ENCODE measurements around the gene NIT2. TPM values are rescaled to one million over a fixed set of nuclear protein-coding genes. Genes with fewer than 3 reads are reported as not detected.

NIT2 gene, protein sequence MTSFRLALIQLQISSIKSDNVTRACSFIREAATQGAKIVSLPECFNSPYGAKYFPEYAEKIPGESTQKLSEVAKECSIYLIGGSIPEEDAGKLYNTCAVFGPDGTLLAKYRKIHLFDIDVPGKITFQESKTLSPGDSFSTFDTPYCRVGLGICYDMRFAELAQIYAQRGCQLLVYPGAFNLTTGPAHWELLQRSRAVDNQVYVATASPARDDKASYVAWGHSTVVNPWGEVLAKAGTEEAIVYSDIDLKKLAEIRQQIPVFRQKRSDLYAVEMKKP
- total RNA-seq = 11.0 TPM

DNA sequence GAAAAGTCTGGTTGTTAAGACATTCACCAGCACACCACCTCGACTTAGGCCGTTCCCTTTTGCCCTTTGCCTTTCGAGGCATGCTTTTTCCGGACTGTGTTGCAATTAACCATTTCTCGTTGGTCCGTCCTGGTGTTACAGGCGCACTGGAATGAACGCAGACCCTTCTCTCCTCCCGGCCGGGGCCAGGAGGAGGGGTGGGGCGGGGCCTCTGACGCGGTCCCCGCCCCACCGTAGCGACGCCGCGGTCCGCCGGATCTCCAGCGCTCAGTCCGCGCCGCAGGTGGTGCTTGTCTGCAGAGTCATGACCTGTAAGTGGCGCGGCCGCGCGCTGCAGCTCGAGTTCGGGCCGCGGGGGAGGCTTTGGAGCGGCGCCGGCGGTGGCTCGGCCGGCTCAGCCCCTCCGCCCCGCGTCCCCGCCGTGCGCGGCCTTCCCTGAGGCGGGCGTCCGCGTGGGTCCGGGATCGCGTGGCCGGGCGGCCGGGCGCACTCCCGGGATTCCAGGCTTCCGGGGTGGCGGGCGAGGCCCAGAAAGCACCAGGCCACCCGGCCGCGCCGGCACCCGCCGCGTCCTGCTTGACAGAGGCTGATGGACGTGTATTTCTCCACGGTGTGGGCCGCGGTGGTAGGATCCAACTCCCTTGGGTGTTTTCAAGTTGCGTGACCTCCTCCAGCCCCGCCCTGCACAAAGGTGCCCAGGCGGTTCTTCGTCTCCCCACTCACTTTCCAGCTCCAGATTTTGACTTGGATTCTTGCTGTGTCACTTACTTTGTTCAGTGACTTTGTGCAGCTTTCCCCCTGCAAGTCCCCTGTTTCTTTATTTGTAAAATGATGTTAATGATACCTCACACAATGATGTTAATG, at the start of gene NIT2:
Gene NIT2 (plus strand): TSS at position 270 of the 864 bp plus-strand sequence. CDS start 35 bp downstream, at position 305.
- Histone ChIP-seq H3K9me3 (ENCODE audit: control insufficient read depth in 3 of 3, low read length in 3 of 3) (no peaks in the 10 kb centered on the region), H3K36me3 (ENCODE audit: control insufficient read depth in 3 of 3, insufficient read depth in 3 of 3, low read length in 3 of 3) (peaks cover under 1 to 8% (median 3%) of the 10 kb centered on the region in 3 donors), H3K4me1 (ENCODE audit: control insufficient read depth in 3 of 3, insufficient read depth in 3 of 3, low read length in 3 of 3) (peaks cover 5 to 13% (median 7%) of the 10 kb centered on the region in 3 donors), H3K27ac (ENCODE audit: low read depth, low read length) (peak within 1 kb of the TSS; percentile 81), H3K27me3 (ENCODE audit: control insufficient read depth in 3 of 3, insufficient read depth in 3 of 3, low read length in 3 of 3) (no peaks in the 10 kb centered on the region), H3K4me3 (ENCODE audit: low read length in 3 of 3) (peak within 1 kb of the TSS; percentile 84 to 89 (median 89)), H3K9ac (ENCODE audit: low read depth in 1 of 3, low read length in 3 of 3) (peak within 1 kb of the TSS; percentile 78 to 94 (median 87))

DNA sequence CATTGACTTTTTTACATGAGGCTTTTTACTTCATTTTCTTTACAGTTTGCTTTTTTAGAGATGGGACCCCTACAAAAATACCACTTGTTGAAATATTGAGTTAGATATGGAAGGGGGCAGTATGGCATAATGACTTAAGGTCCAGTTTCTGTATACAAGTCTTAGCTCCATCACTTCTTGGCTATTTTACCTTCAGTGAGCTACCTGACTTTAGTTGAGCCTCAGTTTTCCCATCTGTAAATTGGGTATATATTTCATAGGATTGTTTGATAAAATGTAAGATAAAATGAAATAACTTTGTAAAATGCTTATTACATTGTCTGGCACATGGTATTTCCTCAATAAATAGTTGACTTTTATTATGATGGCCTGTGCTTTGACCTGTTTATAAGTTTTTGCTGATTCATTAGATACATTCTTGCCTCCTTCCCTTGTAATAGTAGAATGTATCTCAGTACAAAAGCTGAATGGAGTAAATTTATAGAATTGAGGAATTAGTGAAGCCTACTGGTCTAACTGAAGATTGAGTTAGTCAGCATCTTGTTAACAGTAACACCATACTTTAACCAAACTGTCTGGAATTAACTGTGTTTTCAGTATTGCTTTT, 46.2 kb upstream of the NIT2 start:
- no peak overlapping the region for H3K4me3 ChIP-seq (ENCODE audit: low read length in 3 of 3)
- no peak overlapping the region for H3K27ac ChIP-seq (ENCODE audit: low read depth, low read length)
- no peaks in the 10 kb centered on the region for H3K27me3 ChIP-seq (ENCODE audit: control insufficient read depth in 3 of 3, insufficient read depth in 3 of 3, low read length in 3 of 3)
- H3K36me3 ChIP-seq (ENCODE audit: control insufficient read depth in 3 of 3, insufficient read depth in 3 of 3, low read length in 3 of 3) = peaks cover 7 to 45% (median 34%) of the 10 kb centered on the region in 3 donors
- no peaks in the 10 kb centered on the region for H3K9me3 ChIP-seq (ENCODE audit: control insufficient read depth in 3 of 3, low read length in 3 of 3)
- no peak overlapping the region for H3K9ac ChIP-seq (ENCODE audit: low read depth in 1 of 3, low read length in 3 of 3)
- H3K4me1 ChIP-seq (ENCODE audit: control insufficient read depth in 3 of 3, insufficient read depth in 3 of 3, low read length in 3 of 3) = no peaks in the 10 kb centered on the region

GRCh38 chr3:100289339-100289738, 45.2 kb upstream of the NIT2 start:
- peaks cover 7 to 44% (median 31%) of the 10 kb centered on the region in 3 donors for H3K36me3 ChIP-seq (ENCODE audit: control insufficient read depth in 3 of 3, insufficient read depth in 3 of 3, low read length in 3 of 3)
- H3K9me3 ChIP-seq (ENCODE audit: control insufficient read depth in 3 of 3, low read length in 3 of 3) = no peaks in the 10 kb centered on the region
- no peak overlapping the region for H3K9ac ChIP-seq (ENCODE audit: low read depth in 1 of 3, low read length in 3 of 3)
- H3K4me3 ChIP-seq (ENCODE audit: low read length in 3 of 3) = no peak overlapping the region
- no peaks in the 10 kb centered on the region for H3K4me1 ChIP-seq (ENCODE audit: control insufficient read depth in 3 of 3, insufficient read depth in 3 of 3, low read length in 3 of 3)
- H3K27me3 ChIP-seq (ENCODE audit: control insufficient read depth in 3 of 3, insufficient read depth in 3 of 3, low read length in 3 of 3) = no peaks in the 10 kb centered on the region
- H3K27ac ChIP-seq (ENCODE audit: low read depth, low read length) = no peak overlapping the region

- Histone ChIP-seq H3K9ac (ENCODE audit: low read depth in 1 of 3, low read length in 3 of 3) (no peak overlapping the region), H3K4me3 (ENCODE audit: low read length in 3 of 3) (no peak overlapping the region), H3K9me3 (ENCODE audit: control insufficient read depth in 3 of 3, low read length in 3 of 3) (no peaks in the 10 kb centered on the region), H3K4me1 (ENCODE audit: control insufficient read depth in 3 of 3, insufficient read depth in 3 of 3, low read length in 3 of 3) (no peaks in the 10 kb centered on the region), H3K36me3 (ENCODE audit: control insufficient read depth in 3 of 3, insufficient read depth in 3 of 3, low read length in 3 of 3) (peaks cover 14 to 52% (median 50%) of the 10 kb centered on the region in 3 donors), H3K27ac (ENCODE audit: low read depth, low read length) (no peak overlapping the region), H3K27me3 (ENCODE audit: control insufficient read depth in 3 of 3, insufficient read depth in 3 of 3, low read length in 3 of 3) (no peaks in the 10 kb centered on the region)
Observed at GRCh38 chr3:100295089-100295488, 39.5 kb upstream of the NIT2 start.

GRCh38 chr3:100297784-100298183, 36.8 kb upstream of the NIT2 start:
- no peak overlapping the region for H3K4me3 ChIP-seq (ENCODE audit: low read length in 3 of 3)
- peaks cover 0 to 2% (median 0%) of the 10 kb centered on the region in 3 donors for H3K4me1 ChIP-seq (ENCODE audit: control insufficient read depth in 3 of 3, insufficient read depth in 3 of 3, low read length in 3 of 3)
- no peaks in the 10 kb centered on the region for H3K27me3 ChIP-seq (ENCODE audit: control insufficient read depth in 3 of 3, insufficient read depth in 3 of 3, low read length in 3 of 3)
- H3K9ac ChIP-seq (ENCODE audit: low read depth in 1 of 3, low read length in 3 of 3) = no peak overlapping the region
- peaks cover 9 to 48% (median 46%) of the 10 kb centered on the region in 3 donors for H3K36me3 ChIP-seq (ENCODE audit: control insufficient read depth in 3 of 3, insufficient read depth in 3 of 3, low read length in 3 of 3)
- no peaks in the 10 kb centered on the region for H3K9me3 ChIP-seq (ENCODE audit: control insufficient read depth in 3 of 3, low read length in 3 of 3)
- H3K27ac ChIP-seq (ENCODE audit: low read depth, low read length) = no peak overlapping the region

- H3K9ac ChIP-seq (ENCODE audit: low read depth in 1 of 3, low read length in 3 of 3) = no peak overlapping the region
- peaks cover 0 to 4% (median 0%) of the 10 kb centered on the region in 3 donors for H3K4me1 ChIP-seq (ENCODE audit: control insufficient read depth in 3 of 3, insufficient read depth in 3 of 3, low read length in 3 of 3)
- H3K27ac ChIP-seq (ENCODE audit: low read depth, low read length) = no peak overlapping the region
- no peaks in the 10 kb centered on the region for H3K27me3 ChIP-seq (ENCODE audit: control insufficient read depth in 3 of 3, insufficient read depth in 3 of 3, low read length in 3 of 3)
- H3K4me3 ChIP-seq (ENCODE audit: low read length in 3 of 3) = no peak overlapping the region
- peaks cover 7 to 49% (median 47%) of the 10 kb centered on the region in 3 donors for H3K36me3 ChIP-seq (ENCODE audit: control insufficient read depth in 3 of 3, insufficient read depth in 3 of 3, low read length in 3 of 3)
- no peaks in the 10 kb centered on the region for H3K9me3 ChIP-seq (ENCODE audit: control insufficient read depth in 3 of 3, low read length in 3 of 3)
Observed at GRCh38 chr3:100299016-100299415, 35.5 kb upstream of the NIT2 start.

GRCh38 chr3:100306695-100307094, 27.9 kb upstream of the NIT2 start:
- Histone ChIP-seq H3K36me3 (ENCODE audit: control insufficient read depth in 3 of 3, insufficient read depth in 3 of 3, low read length in 3 of 3) (peaks cover 4 to 42% (median 9%) of the 10 kb centered on the region in 3 donors), H3K27me3 (ENCODE audit: control insufficient read depth in 3 of 3, insufficient read depth in 3 of 3, low read length in 3 of 3) (no peaks in the 10 kb centered on the region), H3K9ac (ENCODE audit: low read depth in 1 of 3, low read length in 3 of 3) (no peak overlapping the region), H3K9me3 (ENCODE audit: control insufficient read depth in 3 of 3, low read length in 3 of 3) (no peaks in the 10 kb centered on the region), H3K4me3 (ENCODE audit: low read length in 3 of 3) (no peak overlapping the region), H3K4me1 (ENCODE audit: control insufficient read depth in 3 of 3, insufficient read depth in 3 of 3, low read length in 3 of 3) (peaks cover 0 to 8% (median 7%) of the 10 kb centered on the region in 3 donors), H3K27ac (ENCODE audit: low read depth, low read length) (no peak overlapping the region)

- Histone ChIP-seq H3K36me3 (ENCODE audit: control insufficient read depth in 3 of 3, insufficient read depth in 3 of 3, low read length in 3 of 3) (peaks cover 4 to 32% (median 6%) of the 10 kb centered on the region in 3 donors), H3K27me3 (ENCODE audit: control insufficient read depth in 3 of 3, insufficient read depth in 3 of 3, low read length in 3 of 3) (no peaks in the 10 kb centered on the region), H3K4me1 (ENCODE audit: control insufficient read depth in 3 of 3, insufficient read depth in 3 of 3, low read length in 3 of 3) (peaks cover 0 to 8% (median 3%) of the 10 kb centered on the region in 3 donors), H3K27ac (ENCODE audit: low read depth, low read length) (no peak overlapping the region), H3K9me3 (ENCODE audit: control insufficient read depth in 3 of 3, low read length in 3 of 3) (no peaks in the 10 kb centered on the region), H3K9ac (ENCODE audit: low read depth in 1 of 3, low read length in 3 of 3) (peak overlapping the region in 1 of 3 donors; percentile 28), H3K4me3 (ENCODE audit: low read length in 3 of 3) (no peak overlapping the region)
Observed at GRCh38 chr3:100310355-100310965, 24.1 kb upstream of the NIT2 start.

GRCh38 chr3:100311011-100311410, 23.5 kb upstream of the NIT2 start:
- Histone ChIP-seq H3K9me3 (ENCODE audit: control insufficient read depth in 3 of 3, low read length in 3 of 3) (no peaks in the 10 kb centered on the region), H3K4me1 (ENCODE audit: control insufficient read depth in 3 of 3, insufficient read depth in 3 of 3, low read length in 3 of 3) (peaks cover 0 to 8% (median 3%) of the 10 kb centered on the region in 3 donors), H3K27me3 (ENCODE audit: control insufficient read depth in 3 of 3, insufficient read depth in 3 of 3, low read length in 3 of 3) (no peaks in the 10 kb centered on the region), H3K4me3 (ENCODE audit: low read length in 3 of 3) (no peak overlapping the region), H3K27ac (ENCODE audit: low read depth, low read length) (no peak overlapping the region), H3K36me3 (ENCODE audit: control insufficient read depth in 3 of 3, insufficient read depth in 3 of 3, low read length in 3 of 3) (peaks cover 6 to 32% (median 8%) of the 10 kb centered on the region in 3 donors), H3K9ac (ENCODE audit: low read depth in 1 of 3, low read length in 3 of 3) (no peak overlapping the region)
